ENCODE measurements around the gene NOL6.

Gene NOL6

DNA sequence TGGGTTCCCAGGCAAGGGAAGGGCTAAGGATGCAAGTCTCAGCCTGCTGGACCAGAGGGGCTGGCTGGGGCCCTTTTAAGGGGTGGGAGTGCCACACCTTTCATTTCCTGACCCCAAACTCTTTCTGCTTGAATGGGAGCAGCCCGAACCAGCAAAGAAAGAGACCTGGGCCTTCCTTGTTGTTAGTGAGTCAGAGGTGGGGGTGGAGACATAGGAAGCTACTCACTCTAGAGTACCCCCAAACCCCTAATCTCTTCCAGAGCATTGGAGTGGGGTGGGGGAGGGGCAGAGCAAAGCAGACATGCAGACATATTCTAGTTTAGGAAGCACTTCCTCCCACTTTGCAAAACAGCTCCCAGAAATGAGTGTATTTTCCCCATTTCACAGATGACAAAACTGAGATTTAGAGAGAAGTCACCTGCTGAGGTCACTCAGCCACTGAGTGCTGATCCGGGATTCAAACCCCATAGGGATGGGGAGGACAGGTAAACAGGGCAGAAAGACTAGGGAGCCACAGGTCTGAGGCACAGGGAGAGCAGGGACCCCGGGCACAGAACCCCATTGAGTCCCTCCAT, 20.4 kb downstream of the NOL6 start:
- DNase-seq (ENCODE audit: insufficient read length, low spot score) (no peak), FAIRE-seq (no peak)

DNA sequence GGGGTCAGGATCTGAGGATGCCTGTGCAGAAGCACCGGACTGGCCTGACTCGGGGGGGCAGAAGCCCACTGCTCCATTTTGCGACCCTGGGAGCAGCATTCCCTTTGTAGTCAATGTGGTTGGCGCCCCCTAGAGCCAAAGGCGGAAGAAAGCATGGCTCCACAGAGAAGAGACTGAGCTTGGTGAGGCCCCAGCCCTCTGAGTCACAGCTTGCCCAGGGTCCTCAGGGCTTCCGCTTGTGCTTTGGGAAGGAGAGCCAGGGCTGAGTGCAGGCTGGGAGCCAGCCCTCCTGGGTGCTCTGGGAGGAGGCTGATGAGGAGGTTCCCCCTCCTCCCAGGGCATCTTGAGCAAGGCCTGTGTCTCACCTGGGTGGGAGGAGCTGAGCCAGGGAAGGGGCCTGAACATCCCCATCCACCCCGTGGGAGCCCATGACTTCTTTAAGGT, 20.9 kb downstream of the NOL6 start:
- DNase-seq (ENCODE audit: insufficient read length, low spot score) (peak; percentile 77), FAIRE-seq (no peak)

DNA sequence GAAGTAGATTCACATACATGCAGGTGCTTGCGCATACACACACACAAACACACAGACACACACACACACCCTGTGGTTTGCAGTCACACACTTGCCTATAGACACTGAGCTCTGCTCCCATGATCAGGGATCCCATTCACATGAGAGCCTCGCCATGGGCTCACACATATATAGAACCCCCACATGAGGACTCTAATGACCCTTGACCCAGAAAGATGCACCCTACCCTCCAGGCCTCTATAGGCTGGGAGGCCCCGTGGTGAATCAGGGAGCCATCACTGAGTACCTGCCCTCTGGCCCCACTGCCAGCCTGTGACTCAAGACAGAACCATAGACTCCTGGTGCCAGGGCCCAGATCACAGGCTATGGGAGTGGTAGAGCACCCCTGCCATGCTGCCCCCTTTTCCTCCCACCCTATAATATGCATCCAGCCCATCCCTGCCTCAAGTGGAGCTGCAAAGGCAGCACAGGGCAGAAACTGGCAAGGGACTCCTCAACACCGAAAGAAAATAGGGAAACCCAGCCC, 23.0 kb downstream of the NOL6 start:
- DNase-seq (ENCODE audit: insufficient read length, low spot score): no peak
- FAIRE-seq: no peak

DNA sequence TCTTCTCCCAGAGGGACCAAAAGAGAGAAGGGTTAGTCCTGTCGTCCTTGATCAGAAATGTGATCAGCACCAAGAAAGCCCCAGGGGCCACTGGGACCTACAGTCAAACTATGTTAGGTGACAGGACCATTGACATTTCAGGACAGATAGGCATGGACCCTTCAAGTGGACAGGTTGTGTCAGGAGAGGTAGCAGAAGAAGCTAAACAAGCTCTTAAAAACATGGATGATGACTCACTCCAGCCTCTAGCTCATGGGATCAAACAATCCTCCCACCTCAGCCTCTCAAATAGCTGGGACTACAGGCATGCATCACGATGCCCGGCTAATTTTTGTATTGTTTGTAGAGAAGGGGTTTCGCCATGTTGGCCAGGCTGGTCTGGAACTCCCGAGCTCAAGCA, 24.0 kb downstream of the NOL6 start:
- DNase-seq (ENCODE audit: insufficient read length, low spot score): no peak
- no peak for FAIRE-seq

DNA sequence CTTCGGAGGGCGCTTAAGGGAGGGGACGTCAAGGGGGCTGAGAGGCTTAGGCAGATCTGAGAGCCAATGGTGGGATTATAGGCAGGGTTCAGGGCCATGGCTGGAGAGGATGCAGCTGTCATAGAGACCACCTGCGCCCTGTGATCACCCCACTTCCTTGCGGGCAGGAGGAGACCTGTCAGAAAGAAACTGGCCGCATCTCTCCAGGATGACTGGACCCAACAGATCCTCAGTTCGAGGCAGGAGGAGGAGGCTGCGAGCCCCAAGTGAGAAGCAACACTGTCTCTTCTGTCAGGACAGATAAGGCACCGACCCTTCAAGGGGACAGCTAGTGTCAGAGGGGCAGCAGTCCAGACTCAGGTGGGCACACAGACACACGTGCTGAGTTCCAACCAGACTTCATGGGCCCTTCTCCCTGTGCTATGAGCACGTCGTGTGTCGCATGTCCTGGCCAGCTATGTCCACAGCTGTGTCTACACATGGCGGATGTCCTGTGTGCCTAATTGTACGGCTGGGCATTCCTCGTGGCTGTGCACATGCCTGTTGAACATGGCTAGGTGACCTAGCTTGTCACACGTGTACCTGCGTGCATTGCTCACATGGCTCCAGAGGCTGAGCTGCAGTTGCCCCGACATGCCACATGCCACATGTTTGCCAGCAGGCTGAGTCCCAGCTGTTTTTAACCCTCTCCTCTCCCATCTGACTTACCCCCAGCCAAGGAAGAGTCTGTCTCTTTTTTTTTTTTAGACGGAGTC, 25.7 kb downstream of the NOL6 start:
- no peak for DNase-seq (ENCODE audit: insufficient read length, low spot score)
- FAIRE-seq: no peak

DNA sequence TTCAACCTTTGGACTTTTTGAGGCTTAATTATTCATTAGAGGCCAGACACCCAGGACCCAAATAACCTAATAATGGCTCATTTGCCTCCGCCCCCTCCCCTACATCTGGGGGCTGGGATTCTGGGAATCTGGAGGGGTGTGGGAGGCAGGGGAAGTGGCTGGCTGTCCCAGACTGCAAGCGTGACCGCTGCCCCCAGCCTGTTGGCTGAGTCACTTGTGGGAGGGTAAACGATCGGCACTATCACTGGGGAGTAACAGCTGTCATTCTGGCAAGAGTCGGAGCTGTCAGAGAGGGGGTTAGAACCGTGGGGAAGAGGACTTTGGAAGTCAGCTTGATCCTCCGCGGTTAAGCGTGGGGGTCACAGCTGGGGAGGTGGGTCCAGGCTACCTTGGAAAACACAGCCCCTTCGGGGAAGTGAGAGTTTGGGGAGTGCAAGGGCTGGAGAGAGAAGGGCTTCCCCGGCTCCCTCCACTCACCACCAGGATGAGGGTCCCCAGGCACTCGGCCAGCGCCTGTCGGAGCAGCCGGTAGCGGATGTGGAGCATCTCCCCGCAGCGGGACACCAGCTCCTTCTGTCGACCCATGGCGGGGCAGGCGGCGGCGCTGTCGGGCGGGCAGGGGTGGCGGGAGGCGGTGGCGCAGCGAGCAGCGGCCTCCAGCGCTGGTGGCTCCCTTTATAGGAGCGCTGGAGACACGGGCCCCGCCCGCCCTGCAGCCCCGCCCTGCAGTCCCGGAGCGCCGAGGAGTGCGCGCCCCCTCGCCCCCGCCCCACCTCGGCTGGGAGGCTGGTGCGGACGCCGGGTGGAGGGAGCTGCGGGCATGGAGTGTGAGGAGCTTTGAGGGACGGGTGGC, 26.6 kb downstream of the NOL6 start, which contains the start of gene AQP3:
Gene AQP3 (minus strand): TSS at position 648 of the 853 bp plus-strand sequence. CDS start 63 bp downstream, at position 585.
- DNase-seq (ENCODE audit: insufficient read length, low spot score) (peak; percentile 52), FAIRE-seq (peak; percentile 31)

DNA sequence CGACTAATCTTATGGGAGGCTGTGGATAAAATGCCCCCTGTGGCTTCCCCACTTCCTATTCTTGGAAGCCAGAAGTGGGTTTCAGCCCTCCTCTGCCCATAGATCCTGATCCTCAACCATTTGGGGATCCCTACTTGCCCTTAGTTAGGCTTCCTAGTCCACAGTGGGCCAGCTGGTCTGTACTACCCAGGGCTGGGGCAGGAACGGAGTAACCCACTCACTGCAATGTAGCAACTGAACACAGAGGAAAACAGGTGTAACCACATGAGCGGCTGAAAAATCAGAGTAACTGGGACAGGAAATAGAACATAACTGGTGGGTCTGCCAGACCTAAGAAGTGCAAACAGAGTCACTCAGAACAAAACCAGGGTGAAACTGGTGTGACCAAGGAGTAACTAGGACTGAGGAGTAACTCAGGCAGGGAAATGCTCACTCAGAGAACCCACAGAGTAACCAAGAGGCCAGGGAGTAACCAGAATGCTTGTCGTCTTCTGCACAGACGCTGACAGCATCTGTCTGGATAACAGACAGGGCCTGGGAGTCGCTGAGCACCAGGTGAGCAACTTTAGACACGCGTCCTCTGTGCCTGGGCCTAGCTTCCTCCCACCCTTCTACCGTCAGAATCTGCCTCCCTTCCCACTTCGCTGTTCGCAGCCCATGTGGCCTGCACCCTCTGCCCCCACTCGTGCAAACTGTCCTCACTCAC, 27.3 kb downstream of the NOL6 start:
- FAIRE-seq (no peak), DNase-seq (ENCODE audit: insufficient read length, low spot score) (no peak)

DNA sequence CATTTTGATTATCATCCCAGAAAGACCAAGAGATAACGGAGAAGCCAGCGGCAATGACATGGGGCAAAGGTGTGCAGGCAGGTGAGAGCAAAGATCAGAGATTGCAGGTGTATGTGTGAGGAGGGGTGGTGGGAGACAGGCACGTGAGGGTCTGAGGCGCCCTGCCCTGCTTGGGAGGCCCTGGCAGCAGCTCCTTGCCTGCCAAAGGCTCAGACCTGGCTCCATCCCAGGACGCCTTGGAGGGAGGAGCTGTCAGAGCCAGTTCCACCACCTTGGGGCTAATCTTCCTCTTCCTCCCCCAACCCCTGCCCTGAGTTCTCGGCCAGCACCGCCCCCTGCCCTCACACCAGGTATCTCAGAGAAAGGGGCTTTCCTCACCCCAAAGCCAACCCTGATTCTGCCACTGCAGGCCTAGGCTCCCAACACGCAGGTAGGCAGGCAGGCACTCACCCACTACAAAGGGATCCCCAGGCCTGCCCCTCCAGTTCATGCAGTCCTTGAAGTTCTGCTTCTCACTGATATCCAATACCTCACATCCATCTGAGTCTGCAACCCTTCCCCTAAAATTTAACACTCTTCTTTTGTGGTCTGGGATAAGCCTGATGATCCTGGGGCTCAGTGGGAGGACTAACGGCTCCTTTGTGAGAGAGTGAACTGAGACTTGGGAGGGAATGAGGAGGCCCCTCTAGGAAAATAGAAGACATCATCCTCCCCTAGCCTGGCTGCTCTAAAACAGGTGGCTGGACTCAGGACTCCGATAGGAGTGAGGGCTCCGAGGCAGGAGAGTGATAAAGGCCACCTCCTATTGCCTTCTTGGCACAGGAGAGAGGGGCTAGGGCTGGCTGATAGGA, 28.1 kb downstream of the NOL6 start:
- no peak for DNase-seq (ENCODE audit: insufficient read length, low spot score)
- no peak for FAIRE-seq

DNA sequence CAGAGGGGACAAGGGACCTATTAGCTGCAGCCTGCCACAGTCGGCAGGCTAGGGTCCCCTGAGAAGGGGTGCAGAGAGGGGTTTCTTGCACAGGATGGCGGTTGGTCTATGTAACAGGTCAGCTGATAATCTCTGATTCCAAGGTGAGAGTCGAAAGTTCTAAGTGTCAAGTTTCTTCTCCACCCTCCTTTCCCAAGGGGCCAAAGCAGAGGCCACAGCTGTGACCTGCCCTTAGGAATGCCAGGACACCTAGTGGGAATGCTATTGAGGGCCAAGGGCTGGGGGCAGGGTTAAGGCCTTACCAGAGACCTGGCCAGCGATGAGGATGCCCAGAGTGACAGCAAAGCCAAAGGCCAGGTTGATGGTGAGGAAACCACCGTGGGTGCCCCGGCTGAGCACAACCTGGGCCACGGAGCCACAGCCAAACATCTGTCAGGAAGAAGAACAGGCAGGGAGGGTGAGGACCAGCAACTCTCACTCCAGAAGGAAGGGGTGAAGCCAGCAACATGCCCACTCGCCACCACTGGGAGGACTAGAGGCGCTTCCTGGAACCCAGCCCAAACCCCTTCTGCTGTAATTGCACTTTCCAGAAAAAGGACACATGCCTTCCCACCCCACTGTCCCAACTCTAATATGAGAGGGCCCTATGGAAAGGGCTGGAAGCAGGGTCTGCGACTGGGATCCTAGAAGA, 30.1 kb downstream of the NOL6 start:
- DNase-seq (ENCODE audit: insufficient read length, low spot score) (no peak), FAIRE-seq (no peak)

DNA sequence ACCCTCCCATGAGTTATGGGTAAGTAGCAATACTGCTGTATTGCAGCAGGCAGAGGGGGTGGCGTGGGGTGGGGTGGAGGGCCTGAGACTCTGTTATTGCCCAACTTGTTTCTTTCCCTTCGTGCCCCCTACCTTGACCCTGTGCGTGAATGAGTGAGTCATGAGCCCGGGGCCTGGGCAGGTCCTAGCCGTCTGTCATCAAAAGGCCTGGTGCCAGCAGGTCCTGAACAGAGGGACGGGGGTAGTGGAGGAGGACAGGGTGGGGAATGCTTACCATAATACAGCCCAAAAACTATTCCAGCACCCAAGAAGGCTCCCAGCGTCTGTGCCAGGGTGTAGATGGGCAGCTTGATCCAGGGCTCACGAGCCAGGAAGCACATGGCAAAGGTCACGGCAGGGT, 30.7 kb downstream of the NOL6 start:
- no peak for FAIRE-seq
- no peak for DNase-seq (ENCODE audit: insufficient read length, low spot score)

DNA sequence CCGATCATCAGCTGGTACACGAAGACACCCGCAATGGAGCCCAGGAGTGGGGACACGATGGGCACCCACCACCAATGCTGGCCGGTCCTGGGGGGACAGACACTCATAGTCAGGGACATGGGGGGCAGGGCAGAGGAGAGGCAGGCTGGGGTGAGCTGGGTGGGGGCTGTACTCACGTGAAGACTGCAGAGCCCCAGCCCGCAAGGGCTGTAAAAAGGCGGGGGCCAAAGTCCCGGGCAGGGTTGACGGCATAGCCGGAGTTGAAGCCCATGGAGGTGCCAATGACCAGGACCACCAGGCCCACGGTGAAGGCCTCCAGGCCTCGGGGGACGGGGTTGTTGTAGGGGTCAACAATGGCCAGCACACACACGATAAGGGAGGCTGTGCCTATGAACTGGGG, 31.6 kb downstream of the NOL6 start:
- FAIRE-seq (no peak), DNase-seq (ENCODE audit: insufficient read length, low spot score) (no peak)

DNA sequence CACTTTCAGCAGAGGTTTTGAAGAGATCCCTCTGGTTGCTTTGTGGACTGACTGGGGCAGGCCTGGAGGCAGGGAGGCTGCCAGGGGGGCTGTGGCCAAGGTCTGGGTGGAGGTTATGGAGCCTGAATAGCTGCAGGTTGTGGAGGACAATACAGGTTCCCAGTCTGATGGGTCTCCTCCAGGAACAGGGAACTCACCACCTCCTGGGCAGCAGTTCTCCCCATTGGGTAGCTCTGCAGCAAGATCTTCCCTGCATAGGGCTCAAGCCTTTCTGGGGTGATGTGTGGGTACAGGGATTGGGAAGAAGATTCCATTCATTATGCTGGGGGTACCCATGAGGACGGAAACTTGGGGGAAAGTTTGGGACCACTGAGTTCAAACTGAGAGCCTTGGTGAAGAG, 33.1 kb downstream of the NOL6 start:
- FAIRE-seq (no peak), DNase-seq (ENCODE audit: insufficient read length, low spot score) (no peak)

DNA sequence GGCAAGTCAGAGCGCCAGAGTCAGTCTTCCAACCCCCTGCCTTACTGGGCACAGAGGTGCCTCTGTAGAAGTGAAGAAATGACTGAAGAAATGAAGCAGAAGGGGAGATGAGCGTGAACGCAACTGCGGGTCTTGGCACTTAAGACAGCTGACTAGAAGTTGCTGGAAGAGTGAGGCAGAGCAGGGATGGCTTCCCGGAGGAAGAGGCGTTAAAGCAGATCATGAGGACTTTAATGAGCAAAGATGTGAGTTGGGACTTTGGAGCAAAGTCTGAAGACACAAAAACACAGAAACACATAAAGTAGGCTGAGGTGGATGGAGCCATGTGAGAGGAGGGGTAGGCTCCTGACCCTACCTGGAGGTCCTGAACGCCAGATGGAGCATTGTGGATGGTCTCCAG, 33.5 kb downstream of the NOL6 start:
- FAIRE-seq: no peak

DNA sequence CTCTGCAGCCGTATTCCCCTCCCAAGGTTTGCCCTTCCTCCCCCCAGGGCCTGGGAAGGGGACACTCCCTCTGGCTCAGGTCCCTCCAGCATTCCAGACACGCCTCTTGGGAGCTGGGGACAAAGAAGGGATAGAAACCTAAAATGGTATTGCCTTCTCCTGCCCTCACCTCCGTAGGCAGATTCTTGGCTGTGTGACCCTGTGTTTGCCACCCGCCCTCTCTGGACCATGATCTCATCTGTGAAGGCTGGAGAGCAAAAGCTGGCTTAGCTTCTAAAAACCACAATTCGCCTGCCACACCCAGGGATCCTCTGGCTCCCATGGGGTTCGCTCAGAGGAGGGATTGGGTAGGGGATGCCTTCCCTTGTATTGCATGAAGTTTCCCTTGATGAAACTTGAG, 34.0 kb downstream of the NOL6 start:
- no peak for FAIRE-seq

More for the DNA sequence above, 33.5 kb downstream of the NOL6 start:
- DNase-seq (ENCODE audit: insufficient read length, low spot score): no peak

DNA sequence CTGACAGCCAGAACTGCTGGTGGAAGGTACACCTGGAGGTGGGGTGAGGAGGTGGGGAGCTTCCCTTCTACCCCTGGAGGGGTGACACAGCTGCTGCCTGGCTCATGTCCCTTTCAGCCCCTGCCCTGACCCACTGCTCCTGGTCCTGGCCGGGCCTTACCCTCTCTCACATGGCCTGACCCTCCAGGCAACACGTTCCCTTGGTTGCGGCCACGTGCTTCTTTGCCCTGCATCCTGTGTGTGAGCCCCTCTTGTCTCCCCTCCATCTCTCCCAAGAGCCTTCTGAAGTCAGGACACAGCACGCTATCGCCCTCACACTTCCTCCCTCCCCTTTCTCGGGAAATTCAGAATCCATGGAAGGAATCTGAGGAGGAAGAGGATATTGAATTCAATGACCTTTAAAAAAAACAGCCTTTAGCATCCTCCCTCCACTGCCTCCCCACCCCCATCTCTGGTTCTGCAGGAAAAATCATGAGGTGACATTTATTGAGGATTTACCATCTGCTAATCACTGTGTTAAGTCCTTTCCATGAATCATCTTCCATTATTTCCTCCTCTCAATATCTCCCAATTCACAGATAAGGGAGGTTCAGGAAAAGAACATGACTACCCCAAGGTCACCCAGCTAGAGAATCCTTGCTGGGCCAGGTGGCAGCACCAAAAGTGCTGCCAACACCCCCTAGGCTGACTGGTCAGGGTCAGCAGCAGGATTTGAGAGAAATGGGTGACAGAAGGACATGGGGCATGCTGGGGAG, 34.6 kb downstream of the NOL6 start:
- no peak for DNase-seq (ENCODE audit: insufficient read length, low spot score)
- FAIRE-seq: no peak

More for the DNA sequence above, 34.0 kb downstream of the NOL6 start:
- DNase-seq (ENCODE audit: insufficient read length, low spot score): no peak

DNA sequence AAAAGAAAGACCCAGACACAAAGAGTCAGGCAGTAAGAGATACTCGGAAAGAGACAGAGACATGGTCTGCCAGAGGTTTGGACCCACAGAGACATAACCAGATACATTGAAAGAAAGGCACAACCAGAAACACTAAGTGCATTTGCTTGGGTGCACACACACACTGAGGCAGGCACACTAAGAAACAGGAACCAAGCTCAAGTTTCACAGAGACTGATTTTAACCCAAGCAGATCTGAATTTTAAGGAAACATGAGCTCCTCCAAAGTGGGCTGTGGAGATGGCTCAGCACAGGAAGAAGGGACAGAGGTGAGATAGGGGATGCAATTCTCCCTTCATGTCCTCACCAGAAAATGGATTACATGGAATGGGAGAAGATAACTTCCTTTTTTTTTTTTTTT, 35.8 kb downstream of the NOL6 start:
- FAIRE-seq: no peak
- no peak for DNase-seq (ENCODE audit: insufficient read length, low spot score)

DNA sequence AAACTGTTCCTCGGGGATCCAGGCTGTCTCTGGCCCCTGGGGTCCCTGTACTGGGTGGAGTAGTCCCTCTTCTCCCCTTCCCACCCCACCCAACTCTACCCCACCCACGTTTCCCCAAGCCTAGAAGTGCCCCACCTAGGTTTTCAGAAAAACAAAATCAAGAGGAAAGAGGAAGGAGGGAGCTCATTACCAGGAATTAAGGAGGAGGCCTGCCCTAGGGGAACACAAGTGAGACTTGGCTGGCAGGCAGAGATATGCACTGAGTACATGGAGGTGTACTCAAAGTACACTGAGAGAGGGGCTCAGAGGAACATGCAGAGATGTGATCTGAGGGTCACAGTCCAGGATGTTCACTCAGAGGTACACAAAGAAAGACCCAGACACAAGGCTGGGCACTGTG, 36.5 kb downstream of the NOL6 start:
- FAIRE-seq (no peak), DNase-seq (ENCODE audit: insufficient read length, low spot score) (no peak)

DNA sequence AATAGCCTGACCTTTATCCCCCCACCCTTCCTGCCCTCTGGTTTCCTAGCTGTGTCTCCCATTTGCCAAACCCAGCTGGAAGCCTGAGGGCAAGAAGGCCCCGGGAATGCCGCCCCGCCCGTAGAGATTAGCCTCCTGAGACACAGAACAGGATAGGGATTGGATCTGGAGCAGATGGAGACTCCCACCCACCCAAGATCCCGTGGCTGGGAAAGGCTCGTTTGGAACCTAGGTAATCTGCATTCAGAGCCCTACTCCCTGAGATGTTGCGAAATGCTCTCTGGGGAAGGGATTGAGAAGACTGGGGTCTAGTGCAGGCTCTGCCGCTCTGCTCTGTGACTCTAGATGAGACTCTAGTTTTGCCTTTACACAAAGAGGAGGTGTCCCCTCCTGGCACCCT, 37.3 kb downstream of the NOL6 start:
- DNase-seq (ENCODE audit: insufficient read length, low spot score) (no peak), FAIRE-seq (no peak)

Data from HTR-8/SVneo (cell line).